22Rv1 (cell line): ENCODE measurements around the gene MKKS.

Experiments
- H3K27ac ChIP-seq: fragments of 450-650 bp; 2 replicates; pipeline ENCODE4 v1.5.1; 2017
- CTCF ChIP-seq: fragments of 450-650 bp; IDR thresholded peaks from 2 replicates; pipeline ENCODE4 v1.5.1; 2017; ENCODE audit warnings: mild to moderate bottlenecking
- ZFX ChIP-seq: fragments of 450-650 bp; IDR thresholded peaks from 2 replicates; pipeline ENCODE4 v1.6.1; 2017; ENCODE audit warnings: antibody characterized with exemption, borderline replicate concordance

MKKS gene

GRCh38 chr20:10466855-10467254, 32.8 kb upstream of the MKKS start:
- H3K27ac ChIP-seq, result no peak overlapping the region
- TF ChIP-seq ZFX (no peak), CTCF (no peak)

GRCh38 chr20:10466325-10466724, 32.3 kb upstream of the MKKS start:
- no peak overlapping the region for H3K27ac ChIP-seq
- TF ChIP-seq ZFX (no peak), CTCF (no peak)

- TF ChIP-seq ZFX (no peak), CTCF (no peak)
- no peak overlapping the region for H3K27ac ChIP-seq
Measured at GRCh38 chr20:10465135-10465534, 31.1 kb upstream of the MKKS start.

- no peak for TF ChIP-seq CTCF
- no peak for TF ChIP-seq ZFX
- H3K27ac ChIP-seq, result no peak overlapping the region
Measured at GRCh38 chr20:10463622-10464021, 29.6 kb upstream of the MKKS start.

- no peak for TF ChIP-seq CTCF
- no peak for TF ChIP-seq ZFX
Measured at GRCh38 chr20:10462516-10462915, 28.5 kb upstream of the MKKS start.

GRCh38 chr20:10461495-10461894, 27.5 kb upstream of the MKKS start:
- TF ChIP-seq ZFX (no peak), CTCF (no peak)
- no peak overlapping the region for H3K27ac ChIP-seq

More at GRCh38 chr20:10462516-10462915, 28.5 kb upstream of the MKKS start:
- no peak overlapping the region for H3K27ac ChIP-seq

- TF ChIP-seq CTCF, result no peak
- TF ChIP-seq ZFX, result no peak
- no peak overlapping the region for H3K27ac ChIP-seq
Measured at GRCh38 chr20:10454151-10454750, 20.2 kb upstream of the MKKS start.
